22Rv1 (cell line): ENCODE data around the gene KNCN.

Source experiments
- H3K27ac ChIP-seq: fragments of 450-650 bp; 2 replicates; pipeline ENCODE4 v1.5.1; 2017
- CTCF ChIP-seq: fragments of 450-650 bp; IDR thresholded peaks from 2 replicates; pipeline ENCODE4 v1.5.1; 2017; ENCODE audit warnings: mild to moderate bottlenecking
- ZFX ChIP-seq: fragments of 450-650 bp; IDR thresholded peaks from 2 replicates; pipeline ENCODE4 v1.6.1; 2017; ENCODE audit warnings: antibody characterized with exemption, borderline replicate concordance

Gene KNCN

GRCh38 chr1:46577671-46578070, 26.2 kb upstream of the KNCN start:
- TF ChIP-seq CTCF (no peak), ZFX (no peak)
- no peak overlapping the region for H3K27ac ChIP-seq

GRCh38 chr1:46576596-46576995, 25.1 kb upstream of the KNCN start:
- TF ChIP-seq CTCF (no peak), ZFX (no peak)
- H3K27ac ChIP-seq = no peak overlapping the region

GRCh38 chr1:46575778-46576177, 24.3 kb upstream of the KNCN start:
- H3K27ac ChIP-seq = no peak overlapping the region
- TF ChIP-seq CTCF = no peak
- TF ChIP-seq ZFX = no peak

GRCh38 chr1:46575300-46575699, 23.9 kb upstream of the KNCN start:
- no peak overlapping the region for H3K27ac ChIP-seq
- TF ChIP-seq CTCF (no peak), ZFX (no peak)

DNA sequence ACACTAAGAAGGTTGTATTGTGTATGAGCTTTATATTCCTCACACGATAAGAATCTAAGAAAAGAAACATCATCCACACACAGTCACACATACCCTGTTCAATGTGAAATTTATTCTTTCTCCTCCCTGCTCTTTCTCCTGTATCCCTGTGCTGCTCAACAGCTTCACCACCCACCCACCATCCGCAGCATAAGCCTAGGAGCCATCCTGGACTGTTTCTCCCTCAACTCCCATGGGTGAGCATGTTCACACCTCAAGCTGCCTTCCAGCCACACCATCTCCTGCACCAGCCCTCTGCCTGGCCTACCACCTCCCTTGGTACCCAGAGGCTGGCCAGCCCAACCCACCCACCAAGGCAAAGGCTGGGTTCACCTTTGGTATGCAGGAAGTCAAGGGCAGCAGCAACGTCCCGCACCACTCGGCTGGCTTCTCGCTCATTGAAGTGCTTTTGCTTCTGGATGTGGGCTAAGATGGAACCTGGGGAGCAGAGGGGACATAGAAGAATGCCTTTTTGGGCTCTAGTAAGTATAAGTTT, 20.3 kb upstream of the KNCN start:
- H3K27ac ChIP-seq = no peak overlapping the region
- TF ChIP-seq CTCF (no peak), ZFX (no peak)

GRCh38 chr1:46569884-46570725, 18.7 kb upstream of the KNCN start:
- H3K27ac ChIP-seq = no peak overlapping the region
- TF ChIP-seq ZFX = no peak

DNA sequence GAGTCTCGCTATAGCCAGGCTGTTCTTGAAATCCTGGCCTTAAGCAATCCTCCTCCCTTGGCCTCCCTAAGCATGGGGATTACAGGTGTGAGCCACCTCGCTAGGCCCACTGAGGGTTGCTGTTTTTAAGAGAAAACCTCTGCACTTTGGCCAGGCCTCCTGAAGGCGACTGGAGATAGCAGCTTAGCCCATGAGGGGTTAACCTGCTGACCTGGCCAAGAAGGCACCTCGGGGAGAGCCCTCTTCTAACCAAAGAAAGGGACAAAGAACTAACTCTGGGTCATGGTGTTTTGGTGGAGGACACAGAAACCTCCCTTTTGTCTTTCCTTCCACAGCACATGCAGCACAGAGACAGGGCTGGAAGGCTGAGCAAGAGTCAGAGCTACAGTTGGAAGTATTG, 17.7 kb upstream of the KNCN start:
- H3K27ac ChIP-seq = no peak overlapping the region

More for the DNA sequence above, 17.7 kb upstream of the KNCN start:
- no peak for TF ChIP-seq CTCF
- no peak for TF ChIP-seq ZFX
